Esophagus muscularis mucosa (tissue), 4 donors: Measurements from ENCODE around the gene NID1. TPM values are rescaled to one million over a fixed set of nuclear protein-coding genes. Genes with fewer than 3 reads are reported as not detected.

ENCODE experiments used
- DNase-seq: peaks from one replicate; pipeline ENCODE4 v3.0.0-alpha.2; 2017; ENCODE audit errors: extremely low spot score
- H3K27ac ChIP-seq, 4 donors: fragments of 200-600 bp; sonication (generic); replicated peaks in 1 of 4; 1 replicate in 3 of 4; 2 replicates in 1 of 4; pipeline ENCODE4 v1.5.1; 2016 to 2019; ENCODE audit warnings: mild to moderate bottlenecking in 1 of 4
- H3K27me3 ChIP-seq, 4 donors: fragments of 200-600 bp; sonication (generic); one replicate each; pipeline versions ENCODE4 v1.5.1 to v1.6.0; 2016 to 2019
- H3K36me3 ChIP-seq, 4 donors: fragments of 200-600 bp; sonication (generic); one replicate each; pipeline ENCODE4 v1.5.1; 2016 to 2019
- H3K4me1 ChIP-seq, 4 donors: fragments of 200-600 bp; sonication (generic); one replicate each; pipeline ENCODE4 v1.5.1; 2016 to 2019
- H3K4me3 ChIP-seq, 4 donors: fragments of 200-600 bp; sonication (generic); 1 replicate in 2 of 4; 2 replicates in 2 of 4; pipeline ENCODE4 v1.5.1; 2016 to 2019; ENCODE audit warnings: mild to moderate bottlenecking in 4 of 4, moderate library complexity in 1 of 4
- H3K9me3 ChIP-seq, 4 donors: fragments of 200-600 bp; sonication (generic); 1 replicate in 3 of 4; 2 replicates in 1 of 4; pipeline ENCODE4 v1.5.1; 2016 to 2019
- EP300 ChIP-seq: sonication (generic); formaldehyde crosslinking; IDR thresholded peaks from one replicate; pipeline ENCODE4 v1.6.1; 2017; ENCODE audit warnings: antibody characterized with exemption
- POLR2A ChIP-seq: fragments of 450-650 bp; IDR thresholded peaks from one replicate; pipeline ENCODE4 v1.6.1; 2017; ENCODE audit warnings: antibody characterized with exemption, moderate library complexity, mild to moderate bottlenecking, low read depth
- POLR2AphosphoS5 ChIP-seq, 2 donors: sonication (generic); formaldehyde crosslinking; IDR thresholded peaks; one replicate each; pipeline ENCODE4 v1.6.1; 2017; ENCODE audit warnings: antibody characterized with exemption in 2 of 2
- WGBS: methylation state at CpG from one replicate; pipeline ENCODE4 v1.1.5; 2018; 5-methylcytosine and 5-hydroxymethylcytosine counted together
- intact Hi-C: fragments of 100-400 bp; cut with DNase I; formaldehyde crosslinking; loops from one replicate; pipeline ENCODE4 v1.15.1; 2023
- total RNA-seq, 4 donors: library from RNA; depleted of rRNA; stranded (reverse); fragments of >200 nt; gene quantifications; one replicate each; pipeline versions ENCODE4 v1.1.0 to v1.2.1, GENCODE V29; 2016
- TF ChIP-seq, protein P1 (sequence below), 3 experiments: fragments of 200-600 bp in 2 of 3; fragments of 450-650 bp in 1 of 3; sonication (generic) in 2 of 3; IDR thresholded peaks; one replicate each; pipeline ENCODE4 v1.5.1; 2017 to 2019; ENCODE audit warnings: antibody characterized with exemption in 3 of 3, mild to moderate bottlenecking in 2 of 3, moderate library complexity in 1 of 3

Gene NID1
- total RNA-seq, 4 donors from 2014 or later, result 187 to 390 (median 287) TPM

DNA sequence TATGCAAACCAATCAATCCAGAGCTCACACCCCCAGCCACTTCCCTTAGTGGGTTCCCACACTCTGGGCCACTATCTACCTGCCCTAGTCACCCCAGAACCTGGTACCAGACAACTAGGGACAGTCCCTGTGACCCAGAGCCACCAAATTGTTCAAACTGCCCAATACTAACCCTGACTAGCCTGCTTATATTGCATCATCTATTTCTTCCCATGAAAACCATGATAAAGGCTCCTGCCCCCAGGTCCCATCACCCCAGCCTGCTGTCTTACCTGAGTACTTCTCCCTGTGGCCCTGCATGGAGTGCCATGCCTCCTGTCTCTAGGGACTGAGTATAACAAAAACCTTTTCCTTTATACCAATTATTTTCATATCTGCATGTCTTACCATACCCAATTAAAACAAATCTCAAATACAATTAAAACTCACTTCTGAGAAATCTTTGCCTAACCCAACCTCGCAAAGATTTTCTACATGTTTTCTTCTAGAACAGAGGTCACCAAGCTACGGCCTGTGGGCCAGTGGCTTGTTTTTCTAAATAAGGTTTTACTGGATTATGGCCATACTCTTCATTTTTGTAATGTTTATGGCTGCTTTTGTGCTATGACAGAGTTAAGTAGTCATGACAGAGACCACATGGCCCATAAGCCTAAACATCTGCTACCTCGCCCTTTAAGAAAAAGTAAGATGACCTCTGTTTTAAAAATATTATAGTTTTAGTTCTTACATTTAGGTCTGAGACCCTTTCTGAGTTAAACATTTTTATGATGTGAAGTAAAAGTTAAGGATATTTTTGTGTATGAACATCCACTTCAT is 31.0 kb upstream of the NID1 start:
- 66% methylated on average over 3 of the region's 3 CpGs for WGBS

DNA sequence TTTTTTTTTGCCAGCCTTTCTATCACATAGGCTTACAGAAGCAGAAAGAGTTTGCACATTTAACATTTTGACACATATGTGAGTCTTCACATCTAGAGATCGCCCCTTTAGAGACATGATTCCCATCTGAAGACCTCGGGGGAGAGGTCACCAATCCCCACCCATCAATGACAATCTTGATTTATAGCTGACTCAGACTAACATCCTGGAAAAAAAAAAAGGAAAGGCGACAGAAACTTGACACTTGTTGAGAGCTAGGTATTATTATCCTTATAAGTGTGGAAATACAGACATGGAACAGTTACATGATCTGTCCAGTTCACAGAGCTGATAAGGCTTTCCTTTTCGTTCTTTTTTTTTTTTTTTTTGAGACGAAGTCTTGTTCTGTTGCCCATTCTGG is 28.0 kb upstream of the NID1 start:
- intact Hi-C loops, result no loop called here
- no peaks in the 10 kb centered on the region for H3K27me3 ChIP-seq
- H3K9me3 ChIP-seq, result peaks cover 0 to 4% (median 2%) of the 10 kb centered on the region in 4 donors
- 62% methylated on average over 5 of the region's 5 CpGs for WGBS
- no peak for TF ChIP-seq POLR2AphosphoS5 (IDR thresholded peaks at IDR 0.05)
- TF ChIP-seq, protein P1, sequence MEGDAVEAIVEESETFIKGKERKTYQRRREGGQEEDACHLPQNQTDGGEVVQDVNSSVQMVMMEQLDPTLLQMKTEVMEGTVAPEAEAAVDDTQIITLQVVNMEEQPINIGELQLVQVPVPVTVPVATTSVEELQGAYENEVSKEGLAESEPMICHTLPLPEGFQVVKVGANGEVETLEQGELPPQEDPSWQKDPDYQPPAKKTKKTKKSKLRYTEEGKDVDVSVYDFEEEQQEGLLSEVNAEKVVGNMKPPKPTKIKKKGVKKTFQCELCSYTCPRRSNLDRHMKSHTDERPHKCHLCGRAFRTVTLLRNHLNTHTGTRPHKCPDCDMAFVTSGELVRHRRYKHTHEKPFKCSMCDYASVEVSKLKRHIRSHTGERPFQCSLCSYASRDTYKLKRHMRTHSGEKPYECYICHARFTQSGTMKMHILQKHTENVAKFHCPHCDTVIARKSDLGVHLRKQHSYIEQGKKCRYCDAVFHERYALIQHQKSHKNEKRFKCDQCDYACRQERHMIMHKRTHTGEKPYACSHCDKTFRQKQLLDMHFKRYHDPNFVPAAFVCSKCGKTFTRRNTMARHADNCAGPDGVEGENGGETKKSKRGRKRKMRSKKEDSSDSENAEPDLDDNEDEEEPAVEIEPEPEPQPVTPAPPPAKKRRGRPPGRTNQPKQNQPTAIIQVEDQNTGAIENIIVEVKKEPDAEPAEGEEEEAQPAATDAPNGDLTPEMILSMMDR (IDR thresholded peaks at IDR 0.05), result no peak
- TF ChIP-seq POLR2A, result no peak
- TF ChIP-seq EP300, result no peak
- no peak overlapping the region for H3K4me3 ChIP-seq
- peaks cover 0 to 5% (median 0%) of the 10 kb centered on the region in 4 donors for H3K4me1 ChIP-seq
- no peaks in the 10 kb centered on the region for H3K36me3 ChIP-seq
- no peak overlapping the region for H3K27ac ChIP-seq
- no peak for DNase-seq

More for the DNA sequence above, 31.0 kb upstream of the NID1 start:
- Histone ChIP-seq H3K4me1 (peaks cover 0 to 10% (median 0%) of the 10 kb centered on the region in 4 donors), H3K4me3 (no peak overlapping the region), H3K36me3 (no peaks in the 10 kb centered on the region), H3K27ac (peak overlapping the region in 1 of 4 donors; percentile 14), H3K27me3 (no peaks in the 10 kb centered on the region), H3K9me3 (peaks cover 0 to 4% (median 2%) of the 10 kb centered on the region in 4 donors)
- intact Hi-C loops, result loop anchor here (2.0 kb wide), 1 partner anchor 25 kb away; no protein-coding TSS in a partner anchor
- TF ChIP-seq POLR2AphosphoS5 (IDR thresholded peaks at IDR 0.05), result no peak
- DNase-seq, result no peak

DNA sequence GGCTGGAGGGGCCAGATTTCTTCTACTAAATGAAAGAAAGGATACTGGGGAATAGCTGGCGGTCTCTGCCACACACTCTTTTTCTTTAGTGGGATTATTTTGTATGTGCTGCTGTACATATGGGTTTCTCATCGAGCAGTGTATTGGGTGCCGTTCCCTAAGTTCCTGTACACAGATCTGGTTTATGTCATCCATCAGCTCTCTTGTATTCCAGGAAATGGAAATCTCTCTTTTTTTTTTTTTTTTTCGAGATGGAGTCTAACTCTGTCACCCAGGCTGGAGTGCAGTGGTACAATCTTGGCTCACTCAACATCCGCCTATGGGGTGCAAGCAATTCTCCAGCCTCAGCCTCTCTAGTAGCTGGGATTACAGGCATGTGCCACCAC is 27.0 kb upstream of the NID1 start:
- peaks cover 0 to under 1% (median under 1%) of the 10 kb centered on the region in 4 donors for H3K9me3 ChIP-seq
- H3K27ac ChIP-seq, result no peak overlapping the region
- TF ChIP-seq POLR2A, result no peak
- no peak for TF ChIP-seq EP300
- no peak for DNase-seq
- no peaks in the 10 kb centered on the region for H3K36me3 ChIP-seq
- no peaks in the 10 kb centered on the region for H3K27me3 ChIP-seq
- H3K4me3 ChIP-seq, result no peak overlapping the region
- peaks cover 0 to 5% (median 0%) of the 10 kb centered on the region in 4 donors for H3K4me1 ChIP-seq
- WGBS, result 68% methylated on average over 5 of the region's 5 CpGs
- intact Hi-C loops, result no loop called here

DNA sequence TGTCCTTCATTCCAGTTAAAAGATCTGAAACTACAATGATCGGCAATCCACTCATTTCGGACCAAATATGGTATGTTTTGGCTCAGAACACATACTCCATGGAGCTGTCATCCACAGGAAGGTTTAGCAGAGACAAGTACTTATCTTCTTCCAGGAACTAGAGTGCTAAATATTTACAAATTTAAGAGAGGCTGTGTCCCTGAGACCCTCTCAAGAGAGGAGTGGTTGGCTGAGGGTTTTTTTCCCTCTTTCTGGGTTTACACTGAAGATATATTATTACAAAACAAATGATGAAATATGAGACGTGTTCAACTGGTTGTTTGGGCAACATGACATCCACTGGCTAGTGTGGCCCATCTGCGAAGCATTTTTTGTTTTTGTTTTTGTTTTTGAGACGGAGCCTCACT is 25.9 kb upstream of the NID1 start:
- WGBS, result 65% methylated on average over 5 of the region's 5 CpGs
- TF ChIP-seq POLR2A, result no peak
- no peak for TF ChIP-seq POLR2AphosphoS5 (IDR thresholded peaks at IDR 0.05)
- TF ChIP-seq, protein P1 (IDR thresholded peaks at IDR 0.05), result no peak
- TF ChIP-seq EP300, result no peak
- Histone ChIP-seq H3K27ac (no peak overlapping the region), H3K4me1 (peaks cover 0 to 5% (median 0%) of the 10 kb centered on the region in 4 donors), H3K36me3 (no peaks in the 10 kb centered on the region), H3K4me3 (no peak overlapping the region), H3K27me3 (no peaks in the 10 kb centered on the region), H3K9me3 (no peaks in the 10 kb centered on the region)
- intact Hi-C loops, result no loop called here
- DNase-seq, result no peak

DNA sequence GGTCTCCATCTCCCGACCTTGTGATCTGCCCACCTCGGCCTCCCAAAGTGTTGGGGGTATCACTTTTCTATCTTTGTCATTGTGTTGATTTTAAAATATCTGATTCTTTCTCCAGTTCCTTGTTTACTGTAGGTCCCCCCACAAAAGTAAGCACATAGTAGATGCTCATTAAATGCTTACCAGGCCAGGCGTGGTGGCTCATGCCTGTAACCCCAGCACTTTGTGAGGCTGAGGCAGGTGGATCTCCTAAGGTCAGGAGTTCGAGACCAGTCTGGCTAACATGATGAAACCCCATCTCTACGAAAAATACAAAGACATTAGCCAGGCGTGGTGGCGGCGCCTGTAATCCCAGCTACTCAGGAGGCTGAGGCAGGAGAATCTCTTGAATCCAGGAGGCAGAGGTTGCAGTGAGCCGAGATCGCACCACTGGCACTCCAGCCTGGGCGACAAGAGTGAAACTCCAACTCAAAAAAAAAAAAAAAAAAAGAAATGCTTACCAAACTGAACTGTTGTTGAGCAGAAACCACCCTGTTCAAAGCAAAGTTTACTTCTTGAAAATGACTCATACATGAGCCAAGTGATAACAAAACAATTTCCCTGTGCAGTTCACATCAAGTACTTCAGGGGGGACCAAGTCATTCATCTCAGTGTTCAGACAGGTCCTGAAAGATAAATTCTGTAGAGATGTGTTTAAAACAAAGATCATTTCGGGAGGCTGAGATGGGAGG is 24.3 kb upstream of the NID1 start:
- DNase-seq, result no peak
- H3K4me3 ChIP-seq, result no peak overlapping the region
- intact Hi-C loops, result no loop called here
- H3K4me1 ChIP-seq, result peaks cover 0 to 5% (median 0%) of the 10 kb centered on the region in 4 donors
- H3K36me3 ChIP-seq, result no peaks in the 10 kb centered on the region
- TF ChIP-seq, protein P1 (IDR thresholded peaks at IDR 0.05), result no peak
- TF ChIP-seq EP300, result no peak
- TF ChIP-seq POLR2AphosphoS5 (IDR thresholded peaks at IDR 0.05), result no peak
- TF ChIP-seq POLR2A, result no peak
- no peaks in the 10 kb centered on the region for H3K27me3 ChIP-seq
- 87% methylated on average over 12 of the region's 12 CpGs for WGBS
- no peaks in the 10 kb centered on the region for H3K9me3 ChIP-seq
- H3K27ac ChIP-seq, result no peak overlapping the region
